Mucosa of descending colon (tissue), 3 donors: ENCODE data around the gene VASN. TPM values are rescaled to one million over a fixed set of nuclear protein-coding genes. Genes with fewer than 3 reads are reported as not detected.
"Not testable (repeated sequence)": the region's sequence is repeated elsewhere in the genome, so short reads cannot be mapped to it uniquely, and the experiment has no call there.

Experiments
- ATAC-seq: fragments of 200-7000 bp; cut with Tn5 transposase; one replicate; pipeline ENCODE4 v1.9.1; 2020; ENCODE audit warnings: mild to moderate bottlenecking, moderate library complexity
- DNase-seq, 3 donors: peaks; one replicate each; pipeline ENCODE4 v3.0.0-alpha.2; 2020
- H3K36me3 ChIP-seq: fragments of 200-600 bp; one replicate; pipeline ENCODE4 v1.8.0; 2021; ENCODE audit warnings: low read depth, mild to moderate bottlenecking
- H3K4me1 ChIP-seq: fragments of 200-600 bp; one replicate; pipeline ENCODE4 v1.8.0; 2021; ENCODE audit warnings: low read depth, mild to moderate bottlenecking
- H3K4me3 ChIP-seq: fragments of 200-600 bp; one replicate; pipeline ENCODE4 v1.8.0; 2021; ENCODE audit warnings: mild to moderate bottlenecking
- H3K9me3 ChIP-seq: fragments of 200-600 bp; one replicate; pipeline ENCODE4 v1.8.0; 2021; ENCODE audit warnings: mild to moderate bottlenecking
- intact Hi-C, 2 donors: fragments of 100-400 bp; cut with DNase I in 1 of 2; cut with micrococcal nuclease in 1 of 2; formaldehyde crosslinking; loops; one replicate each; pipeline versions ENCODE4 v1.11.0 to v1.11.1; 2022; cut with DNase I, micrococcal nuclease
- total RNA-seq, 3 donors: library from RNA; stranded (reverse); fragmentation: NEBNext Ultra II Directional in 2 of 3; extraction: Animal tissue kit (Norgen Biotek cat#: 25700) in 2 of 3; gene quantifications; one replicate each; pipeline versions ENCODE4 v1.2.1 to v1.2.4, GENCODE V29; 2021 to 2023
- TF ChIP-seq, protein P1 (sequence below): fragments of 200-600 bp; IDR thresholded peaks from one replicate; pipeline ENCODE4 v1.8.0; 2022; ENCODE audit warnings: antibody characterized with exemption, mild to moderate bottlenecking
- donor health status: DM: no; HTN: no; CAD: no; lungs with moderate emphysema.
- donor health status: DM: no; HTN: no; CAD: no.
- donor health status: DM: no; HTN: yes; CAD: no.

Gene VASN
- total RNA-seq, 3 donors from 2014 or later, result 0.93 to 8.4 (median 5.1) TPM

DNA sequence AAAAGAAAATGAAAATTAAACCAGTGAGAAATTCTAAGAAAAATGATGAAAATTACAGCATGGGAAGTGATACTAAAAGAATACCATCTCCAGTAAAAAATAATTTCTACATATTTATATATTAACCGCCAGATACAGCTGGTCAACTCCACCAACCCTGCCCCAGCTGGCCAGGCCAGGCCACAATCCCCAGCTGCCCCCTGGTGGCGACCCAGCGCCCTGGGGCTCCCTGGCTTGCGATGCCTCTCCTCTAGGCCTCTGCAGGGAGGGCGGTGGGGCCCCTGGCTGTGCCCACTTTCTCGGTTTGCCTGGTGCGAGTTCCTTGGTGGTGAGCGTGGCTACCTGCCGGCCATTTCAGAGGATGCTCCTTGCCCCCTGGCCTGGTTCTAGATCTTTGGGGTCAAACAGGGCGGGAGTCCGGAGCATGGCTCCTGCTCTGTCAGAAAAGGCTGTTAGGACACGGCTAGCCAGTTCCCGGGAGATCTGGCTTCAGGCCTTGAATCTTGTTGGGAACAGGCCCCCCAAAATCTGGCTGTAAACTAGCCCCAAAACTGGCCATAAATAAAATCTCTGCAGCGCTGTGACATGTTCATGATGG, 41.3 kb upstream of the VASN start:
- Histone ChIP-seq H3K4me3 (no peak overlapping the region), H3K9me3 (no peaks in the 10 kb centered on the region), H3K36me3 (no peaks in the 10 kb centered on the region), H3K4me1 (peaks cover 11% of the 10 kb centered on the region)
- TF ChIP-seq, protein P1, sequence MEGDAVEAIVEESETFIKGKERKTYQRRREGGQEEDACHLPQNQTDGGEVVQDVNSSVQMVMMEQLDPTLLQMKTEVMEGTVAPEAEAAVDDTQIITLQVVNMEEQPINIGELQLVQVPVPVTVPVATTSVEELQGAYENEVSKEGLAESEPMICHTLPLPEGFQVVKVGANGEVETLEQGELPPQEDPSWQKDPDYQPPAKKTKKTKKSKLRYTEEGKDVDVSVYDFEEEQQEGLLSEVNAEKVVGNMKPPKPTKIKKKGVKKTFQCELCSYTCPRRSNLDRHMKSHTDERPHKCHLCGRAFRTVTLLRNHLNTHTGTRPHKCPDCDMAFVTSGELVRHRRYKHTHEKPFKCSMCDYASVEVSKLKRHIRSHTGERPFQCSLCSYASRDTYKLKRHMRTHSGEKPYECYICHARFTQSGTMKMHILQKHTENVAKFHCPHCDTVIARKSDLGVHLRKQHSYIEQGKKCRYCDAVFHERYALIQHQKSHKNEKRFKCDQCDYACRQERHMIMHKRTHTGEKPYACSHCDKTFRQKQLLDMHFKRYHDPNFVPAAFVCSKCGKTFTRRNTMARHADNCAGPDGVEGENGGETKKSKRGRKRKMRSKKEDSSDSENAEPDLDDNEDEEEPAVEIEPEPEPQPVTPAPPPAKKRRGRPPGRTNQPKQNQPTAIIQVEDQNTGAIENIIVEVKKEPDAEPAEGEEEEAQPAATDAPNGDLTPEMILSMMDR, result peak; percentile 95
- ATAC-seq (peak; percentile 83), DNase-seq (peak; percentile 78 to 89 (median 89))
- intact Hi-C loops, result loop anchor here (5.0 to 10.0 kb wide), 2 partner anchors 43 to 46 kb away; no protein-coding TSS in a partner anchor

DNA sequence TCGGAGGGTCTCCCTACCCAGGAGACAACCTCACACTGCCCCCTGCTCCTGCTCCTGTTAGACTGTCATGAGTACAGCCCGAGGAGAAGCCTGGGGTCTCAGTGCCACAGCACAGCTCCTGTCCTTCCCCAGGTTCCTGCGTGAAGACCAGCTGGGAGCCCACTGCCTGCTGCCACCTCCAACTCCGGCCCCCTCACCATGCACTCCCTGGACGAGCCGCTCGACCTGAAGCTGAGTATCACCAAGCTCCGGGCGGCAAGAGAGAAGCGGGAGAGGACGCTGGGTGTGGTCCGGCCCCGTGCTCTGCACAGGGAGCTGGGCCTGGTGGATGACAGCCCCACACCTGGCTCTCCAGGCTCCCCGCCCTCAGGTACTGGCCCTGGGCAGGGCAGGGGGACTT, 39.6 kb upstream of the VASN start:
- DNase-seq (no peak), ATAC-seq (no peak)
- TF ChIP-seq, protein P1, result no peak
- intact Hi-C loops, result loop anchor here (5.0 to 10.0 kb wide), 2 partner anchors 45 to 47 kb away; no protein-coding TSS in a partner anchor
- no peak overlapping the region for H3K4me3 ChIP-seq
- peaks cover 11% of the 10 kb centered on the region for H3K4me1 ChIP-seq
- no peaks in the 10 kb centered on the region for H3K9me3 ChIP-seq
- H3K36me3 ChIP-seq, result no peaks in the 10 kb centered on the region

DNA sequence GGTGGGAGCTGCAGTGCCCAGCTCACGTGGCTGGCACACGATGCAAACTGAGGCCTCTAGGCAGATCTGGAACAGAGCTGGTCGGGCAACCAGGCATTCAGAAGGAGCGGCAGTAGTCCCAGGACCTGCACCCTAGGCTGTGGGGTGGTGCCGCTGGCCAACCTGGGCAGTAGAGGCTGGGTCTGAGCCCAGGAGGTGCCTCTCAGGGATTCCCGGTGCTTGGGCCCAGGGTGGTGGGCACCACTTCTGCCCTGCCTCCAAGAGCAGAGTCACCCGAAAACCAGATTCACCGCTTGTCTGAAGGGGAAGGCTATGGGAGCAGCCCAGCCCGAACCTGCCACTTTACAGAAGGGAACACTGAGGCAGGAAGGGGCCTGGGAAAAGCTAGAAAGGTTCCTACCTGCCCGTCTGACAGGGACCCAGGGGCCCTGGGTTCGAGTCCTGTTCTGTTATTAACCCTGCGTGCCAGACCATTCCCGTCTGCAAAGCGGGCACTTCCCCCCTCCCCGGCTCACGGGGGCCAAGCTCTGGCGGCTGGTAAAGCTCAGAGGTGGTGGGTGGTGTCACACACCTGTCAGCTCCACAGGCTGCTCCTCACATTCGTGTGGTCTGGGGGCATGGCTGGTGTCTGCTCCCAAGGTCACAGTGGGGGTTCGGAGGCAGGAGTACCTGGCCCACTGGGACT, 38.9 kb upstream of the VASN start:
- Histone ChIP-seq H3K4me1 (peaks cover 4% of the 10 kb centered on the region), H3K4me3 (no peak overlapping the region), H3K36me3 (no peaks in the 10 kb centered on the region), H3K9me3 (no peaks in the 10 kb centered on the region)
- intact Hi-C loops, result loop anchor here (5.0 to 10.0 kb wide), 2 partner anchors 45 to 48 kb away; no protein-coding TSS in a partner anchor
- TF ChIP-seq, protein P1, result no peak
- ATAC-seq (no peak), DNase-seq (no peak)

DNA sequence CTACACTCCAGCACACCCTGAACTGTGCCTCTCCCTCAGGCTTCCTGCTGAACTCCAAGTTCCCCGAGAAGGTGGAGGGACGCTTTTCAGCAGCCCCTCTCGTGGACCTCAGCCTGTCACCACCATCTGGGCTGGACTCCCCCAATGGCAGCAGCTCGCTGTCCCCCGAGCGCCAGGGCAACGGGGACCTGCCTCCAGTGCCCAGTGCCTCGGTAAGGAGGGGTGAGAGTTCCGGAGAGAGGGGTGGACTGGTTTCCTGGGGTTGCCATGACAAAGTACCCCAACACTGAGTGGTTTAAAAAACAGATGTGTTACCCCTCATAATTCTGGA, 38.4 kb upstream of the VASN start:
- no peak for ATAC-seq
- Histone ChIP-seq H3K9me3 (no peaks in the 10 kb centered on the region), H3K4me1 (peaks cover 2% of the 10 kb centered on the region), H3K4me3 (no peak overlapping the region), H3K36me3 (no peaks in the 10 kb centered on the region)
- TF ChIP-seq, protein P1, result no peak
- intact Hi-C loops, result loop anchor here (5.0 to 10.0 kb wide), 2 partner anchors 46 to 48 kb away; no protein-coding TSS in a partner anchor
- DNase-seq, result no peak

DNA sequence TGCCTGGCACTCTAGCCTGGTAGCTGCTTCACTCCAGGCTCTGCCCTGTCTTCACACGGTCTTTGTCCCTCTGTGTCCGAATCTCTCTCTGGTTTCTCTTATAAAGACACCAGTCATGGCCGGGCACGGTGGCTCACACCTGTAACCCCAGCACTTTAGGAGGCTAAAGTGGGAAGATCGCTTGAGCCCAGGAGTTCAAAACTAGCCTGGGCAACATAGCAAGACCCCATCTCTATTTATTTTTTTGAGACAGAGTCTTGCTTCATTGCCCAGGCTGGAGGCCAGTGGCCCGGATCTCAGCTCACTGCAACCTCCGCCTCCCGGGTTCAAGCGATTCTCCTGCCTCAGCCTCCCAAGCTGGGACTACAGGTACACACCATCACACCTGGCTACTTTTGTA, 37.9 kb upstream of the VASN start:
- not testable (repeated sequence) for H3K4me3 ChIP-seq, H3K36me3 ChIP-seq, DNase-seq, H3K9me3 ChIP-seq, H3K4me1 ChIP-seq, ATAC-seq
- intact Hi-C loops, result loop anchor here (5.0 to 10.0 kb wide), 2 partner anchors 46 to 49 kb away; no protein-coding TSS in a partner anchor
